K562 (cell line): ENCODE data around the gene CCN5. TPM values are rescaled to one million over a fixed set of nuclear protein-coding genes. Genes with fewer than 3 reads are reported as not detected.

Source experiments
- ATAC-seq: fragments of 200-7000 bp; cut with Tn5 transposase; 3 replicates; pipeline ENCODE4 v1.9.1; 2020; ENCODE audit warnings: moderate library complexity
- BruUV-seq: library from RNA; stranded (reverse); fragments of 400-500 nt; replicated peaks from 2 replicates; lab custom pipeline; 2021; lab: Mats Ljungman, UMichigan
- CTCF ChIA-PET: fragments of 300-600 bp; formaldehyde crosslinking; extraction: SDS; loops from one replicate; lab custom pipeline; 2021; ENCODE audit warnings: low intra/inter-chr PET ratio; lab: Yijun Ruan, JAX
- POLR2A ChIA-PET: fragments of 300-600, 350-650 bp; sonication (Branson Sonifier 250); formaldehyde crosslinking; extraction: SDS; loops from one replicate; lab custom pipeline; 2021; ENCODE audit warnings: antibody characterized with exemption, inconsistent platforms; lab: Yijun Ruan, JAX
- DNase-seq, 4 experiments: peaks; one replicate each; pipeline versions ENCODE4 v3.0.0 to v3.0.0-alpha.2; 2011 to 2018; ENCODE audit warnings: low spot score in 3 of 4, mixed read lengths in 3 of 4; ENCODE audit errors: extremely low read depth in 1 of 4
- FAIRE-seq: peaks from 2 replicates; lab custom pipeline; 2011; peaks lifted over from hg19 to GRCh38; lab: Jason Lieb, UNC
- H2AFZ ChIP-seq: 2 replicates; pipeline ENCODE4 v1.6.0; 2011; ENCODE audit warnings: low read depth, low read length, control low read depth, inconsistent platforms
- H3K27ac ChIP-seq: fragments of 200-600 bp; 3 replicates; pipeline ENCODE4 v1.8.0; 2011; ENCODE audit warnings: low read depth, mild to moderate bottlenecking, control low read depth, inconsistent platforms, low read length, moderate library complexity, mixed read lengths; ENCODE audit errors: extremely low read depth
- H3K27me3 ChIP-seq, 2 experiments: fragments of 300-600 bp in 1 of 2; 2 replicates in 1 of 2; 3 replicates in 1 of 2; pipeline versions ENCODE4 v1.6.0 to v1.8.0; 2011; ENCODE audit warnings: inconsistent platforms in 2 of 2, low read length in 2 of 2, mild to moderate bottlenecking in 1 of 2, mixed read lengths in 1 of 2, moderate library complexity in 1 of 2; ENCODE audit not compliant: control insufficient read depth in 2 of 2, insufficient read depth in 2 of 2
- H3K36me3 ChIP-seq: fragments of 300-600 bp; 3 replicates; pipeline ENCODE4 v1.8.0; 2011; ENCODE audit warnings: mild to moderate bottlenecking, low read length, inconsistent platforms; ENCODE audit not compliant: control insufficient read depth, insufficient read depth
- H3K4me1 ChIP-seq, 2 experiments: fragments of 200-600 bp in 1 of 2; replicated peaks in 1 of 2; 2 replicates in 1 of 2; 3 replicates in 1 of 2; pipeline versions ENCODE4 v1.5.1 to v1.8.0; 2011; ENCODE audit warnings: inconsistent platforms in 2 of 2, low read length in 2 of 2, mild to moderate bottlenecking in 1 of 2, mixed read lengths in 1 of 2, moderate library complexity in 1 of 2; ENCODE audit not compliant: control insufficient read depth in 2 of 2, insufficient read depth in 2 of 2
- H3K4me2 ChIP-seq: 2 replicates; pipeline ENCODE4 v1.6.1; 2011; ENCODE audit warnings: low read length, control low read depth, inconsistent platforms, mixed read lengths; ENCODE audit not compliant: insufficient read depth
- H3K4me3 ChIP-seq: fragments of 200-600 bp; sonication (generic), shearing (Covaris generic); 2 replicates; pipeline ENCODE4 v1.5.1; 2016; ENCODE audit warnings: control low read depth, inconsistent platforms
- H3K79me2 ChIP-seq: fragments of 200-600 bp; 3 replicates; pipeline ENCODE4 v1.8.0; 2011; ENCODE audit warnings: low read length, inconsistent platforms; ENCODE audit not compliant: control insufficient read depth, insufficient read depth
- H3K9ac ChIP-seq, 2 experiments: 2 replicates each; pipeline versions ENCODE4 v1.6.0 to v1.6.1; 2011; ENCODE audit warnings: low read depth in 2 of 2, low read length in 2 of 2, control low read depth in 1 of 2, inconsistent platforms in 1 of 2, mild to moderate bottlenecking in 1 of 2, mixed read lengths in 1 of 2; ENCODE audit not compliant: insufficient read depth in 1 of 2
- H3K9me1 ChIP-seq: one replicate; pipeline ENCODE4 v1.6.0; 2011; ENCODE audit warnings: inconsistent platforms, mild to moderate bottlenecking, low read length, moderate library complexity; ENCODE audit not compliant: control insufficient read depth, insufficient read depth
- H3K9me3 ChIP-seq: replicated peaks from 2 replicates; pipeline ENCODE4 v1.5.1; 2011; ENCODE audit warnings: low read depth, low read length, inconsistent platforms; ENCODE audit not compliant: control insufficient read depth, insufficient read depth
- H4K20me1 ChIP-seq: replicated peaks from 2 replicates; pipeline ENCODE4 v1.6.1; 2011; ENCODE audit warnings: low read length, inconsistent platforms, mixed read lengths; ENCODE audit not compliant: control insufficient read depth, insufficient read depth
- BCL6 ChIP-seq: fragments of 250-450 bp; sonication (Bioruptor Pico); IDR thresholded peaks from 2 replicates; pipeline ENCODE4 v1.4.0; 2020
- CBX8 ChIP-seq: fragments of 200-600 bp; sonication (generic); IDR thresholded peaks from 2 replicates; pipeline ENCODE4 v1.6.1; 2012; ENCODE audit warnings: borderline replicate concordance, mixed run types, low read depth, mild to moderate bottlenecking, moderate library complexity, mixed read lengths, low read length, control low read depth, inconsistent platforms; ENCODE audit not compliant: poor library complexity, severe bottlenecking; ENCODE audit errors: extremely low read depth
- ETS1 ChIP-seq: conservative IDR thresholded peaks from 2 replicates; pipeline ENCODE4 v1.6.1; 2011; ENCODE audit warnings: low read depth, mild to moderate bottlenecking, low read length; ENCODE audit not compliant: control insufficient read depth
- HCFC1 ChIP-seq: IDR thresholded peaks from 2 replicates; pipeline ENCODE4 v1.6.1; 2012; ENCODE audit warnings: low read depth, low read length, improper control_type of control experiment
- HDAC1 ChIP-seq, 2 experiments: fragments of 450-650 bp; IDR thresholded peaks; 2 replicates each; pipeline ENCODE4 v1.6.1; 2016 to 2017; ENCODE audit warnings: inconsistent platforms in 1 of 2, mild to moderate bottlenecking in 1 of 2, moderate library complexity in 1 of 2
- HIVEP1 ChIP-seq: fragments of 250-450 bp; sonication (Bioruptor Pico); IDR thresholded peaks from 2 replicates; pipeline ENCODE4 v1.4.0; 2020; ENCODE audit warnings: mild to moderate bottlenecking
- LEF1 ChIP-seq: fragments of 450-650 bp; IDR thresholded peaks from 2 replicates; pipeline ENCODE4 v1.6.1; 2016; ENCODE audit warnings: mild to moderate bottlenecking
- MCM7 ChIP-seq, 2 experiments: fragments of 450-650 bp; IDR thresholded peaks; 2 replicates each; pipeline ENCODE4 v1.6.1; 2016 to 2018
- NR0B1 ChIP-seq: fragments of 450-650 bp; IDR thresholded peaks from one replicate; pipeline ENCODE4 v1.6.1; 2018; ENCODE audit warnings: mild to moderate bottlenecking, moderate library complexity; ENCODE audit not compliant: partially characterized antibody
- PTRF ChIP-seq: fragments of 450-650 bp; IDR thresholded peaks from 2 replicates; pipeline ENCODE4 v1.6.1; 2016; ENCODE audit warnings: mild to moderate bottlenecking, missing genetic modification characterization, missing compliant biosample characterization
- ZBTB8A ChIP-seq: fragments of 450-650 bp; IDR thresholded peaks from 2 replicates; pipeline ENCODE4 v1.6.1; 2018; ENCODE audit warnings: mild to moderate bottlenecking, moderate library complexity; ENCODE audit not compliant: partially characterized antibody
- ZNF143 ChIP-seq: sonication (generic); formaldehyde crosslinking; IDR thresholded peaks from 2 replicates; pipeline ENCODE4 v1.9.0; 2022; ENCODE audit warnings: mild to moderate bottlenecking, missing genetic modification reagents
- ZNF239 ChIP-seq: fragments of 250-450 bp; sonication (Bioruptor Pico); IDR thresholded peaks from 2 replicates; pipeline ENCODE4 v1.4.0; 2020; ENCODE audit warnings: mild to moderate bottlenecking
- ZZZ3 ChIP-seq: fragments of 450-650 bp; IDR thresholded peaks from 2 replicates; pipeline ENCODE4 v1.6.1; 2016; ENCODE audit warnings: antibody characterized with exemption, mild to moderate bottlenecking, moderate library complexity
- WGBS: fragments of 100-300 bp; shearing (Covaris generic); methylation state at CpG from one replicate; pipeline ENCODE4 v1.1.6; 2016; ENCODE audit warnings: low coverage, mixed read lengths; ENCODE audit not compliant: insufficient coverage; ENCODE audit errors: missing lambda C conversion rate; 5-methylcytosine and 5-hydroxymethylcytosine counted together
- in situ Hi-C: fragments of 300-500 bp; cut with MboI; formaldehyde crosslinking; loops from 4 replicates; pipeline ENCODE4 v1.15.0; 2018; ENCODE audit warnings: inconsistent platforms, mixed read lengths
- intact Hi-C: fragments of 100-400 bp; cut with micrococcal nuclease; formaldehyde crosslinking; loops from 2 replicates; pipeline ENCODE4 v1.14.2; 2022
- polyA plus RNA-seq, 8 experiments: library from polyadenylated mRNA; depleted of rRNA in 4 of 8; stranded (reverse) in 5 of 8; unstranded in 3 of 8; fragments of >200 nt; fragmentation: Nextera tagmentation in 2 of 8; fragmentation: Illumina TruSeq in 1 of 8; extraction: Ambion mirVana in 2 of 8; extraction: Trizol in 1 of 8; gene quantifications; 2 replicates each; pipeline versions ENCODE4 v1.2.1 to v1.2.3, GENCODE V29; 2011 to 2014; ENCODE audit warnings: inconsistent platforms in 1 of 8, missing spikeins in 1 of 8
- total RNA-seq, 7 experiments: library from RNA; depleted of rRNA in 6 of 7; stranded (reverse); fragments of >200 nt in 6 of 7; fragmentation: Illumina TruSeq in 2 of 7; extraction: Trizol in 2 of 7; gene quantifications; 2 replicates each; pipeline versions ENCODE4 v1.2.1 to v1.2.3, GENCODE V29; 2011 to 2021; ENCODE audit warnings: low replicate concordance in 1 of 7

Gene CCN5
- total and polyA plus RNA-seq, 9 of the 15 experiments (the other 6 are each of a cell fraction or from before 2014, with no cell fraction given): not detected

GRCh38 chr20:44711237-44711636 is 3.9 kb upstream of the CCN5 start:
- CTCF ChIA-PET: no interaction called here
- Histone ChIP-seq H3K36me3 (no peaks in the 10 kb centered on the region), H3K4me3 (no peak overlapping the region), H4K20me1 (peaks cover 6% of the 10 kb centered on the region; the same call in 1 of the 2 replicates), H3K9me1 (no peaks in the 10 kb centered on the region), H3K9me3 (no peaks in the 10 kb centered on the region), H2AFZ (no peak overlapping the region), H3K27me3 (peaks cover 27 to 58% of the 10 kb centered on the region in 2 experiments), H3K4me1 (peaks cover 0 to 13% of the 10 kb centered on the region in 2 experiments; a peak in 2 of 5 replicates), H3K9ac (no peak overlapping the region), H3K4me2 (no peak overlapping the region), H3K79me2 (no peaks in the 10 kb centered on the region), H3K27ac (no peak overlapping the region)
- POLR2A ChIA-PET: interaction anchor here (1.1 to 1.3 kb wide), 2 partner anchors 10 to 16 kb away, joined by 3 to 4 read pairs; no protein-coding TSS in a partner anchor
- intact Hi-C loops (no loop called here), in situ Hi-C loops (no loop called here)
- whole genome bisulfite sequencing: 2% methylated on average over 8 of the region's 8 CpGs
- ATAC-seq (no peak), DNase-seq (no peak), FAIRE-seq (no peak)
- BruUV-seq: no TSS peak
- TF ChIP-seq ZBTB8A: no peak
- no peak for TF ChIP-seq PTRF (tag)
- TF ChIP-seq ETS1: no peak
- TF ChIP-seq ZNF239 (CRISPR knock-in tag): no peak
- TF ChIP-seq NR0B1: no peak
- TF ChIP-seq HCFC1: no peak
- TF ChIP-seq CBX8: no peak
- TF ChIP-seq ZNF143 (CRISPR knock-in tag): no peak
- TF ChIP-seq ZZZ3: no peak
- TF ChIP-seq MCM7 (IDR thresholded peaks at IDR 0.05): no peak
- no peak for TF ChIP-seq HIVEP1 (CRISPR knock-in tag)
- TF ChIP-seq LEF1: no peak
- no peak for TF ChIP-seq HDAC1 (IDR thresholded peaks at IDR 0.05)
- no peak for TF ChIP-seq BCL6
